Stimulated activated CD4-positive, alpha-beta T cell treated with anti-CD3 and anti-CD28 coated beads, Interleukin-1b, Interleukin-23, amount 100 ng/mL, for 24 hours (primary cell): Measurements from ENCODE around the gene RIPPLY3.
"Not testable (repeated sequence)": the region's sequence is repeated elsewhere in the genome, so short reads cannot be mapped to it uniquely, and the experiment has no call there.

Source experiments
- DNase-seq, 4 experiments: peaks; one replicate each; pipeline ENCODE4 v3.0.0-alpha.2; 2020; ENCODE audit warnings: low read depth in 4 of 4, low spot score in 1 of 4

RIPPLY3 gene

GRCh38 chr21:36980280-36981048 lies 26.0 kb upstream of the RIPPLY3 start:
- no peak for DNase-seq

GRCh38 chr21:36981049-36981391 lies 25.5 kb upstream of the RIPPLY3 start:
- DNase-seq: no peak

DNA sequence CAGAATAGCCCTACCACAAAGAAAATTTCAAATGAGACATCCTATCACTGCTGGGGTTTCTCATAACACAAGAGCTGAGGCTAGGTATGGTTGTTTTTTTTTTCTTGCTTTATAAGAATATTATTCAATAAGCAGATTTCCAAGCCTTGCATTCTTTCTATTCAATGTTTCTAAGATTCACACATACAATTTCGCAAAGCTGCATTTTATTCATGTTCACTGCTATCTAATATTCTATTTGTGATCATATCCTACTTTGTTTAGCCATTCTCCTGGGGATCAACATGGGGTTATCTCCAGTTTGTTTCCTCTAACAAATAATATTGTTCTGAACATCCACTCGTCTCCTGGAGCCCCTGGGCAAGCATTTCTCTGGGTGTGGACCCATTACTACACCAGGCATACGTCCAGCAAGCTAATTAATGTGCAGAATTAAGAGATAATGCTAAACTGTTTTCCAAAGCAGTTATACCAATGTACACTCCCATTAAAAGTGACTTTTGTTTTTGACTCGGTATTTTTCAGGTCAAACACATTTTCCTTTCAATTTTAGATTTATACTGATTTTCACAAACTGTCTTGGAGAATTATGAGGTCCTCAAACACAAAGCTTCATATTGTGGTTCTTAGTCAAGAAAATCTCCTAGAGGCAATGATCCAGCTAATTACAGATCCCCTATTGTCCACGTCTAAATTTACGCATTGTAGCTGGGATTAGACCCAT lies 24.4 kb upstream of the RIPPLY3 start:
- DNase-seq: no peak

GRCh38 chr21:36985751-36986594 lies 20.5 kb upstream of the RIPPLY3 start:
- no peak for DNase-seq

DNA sequence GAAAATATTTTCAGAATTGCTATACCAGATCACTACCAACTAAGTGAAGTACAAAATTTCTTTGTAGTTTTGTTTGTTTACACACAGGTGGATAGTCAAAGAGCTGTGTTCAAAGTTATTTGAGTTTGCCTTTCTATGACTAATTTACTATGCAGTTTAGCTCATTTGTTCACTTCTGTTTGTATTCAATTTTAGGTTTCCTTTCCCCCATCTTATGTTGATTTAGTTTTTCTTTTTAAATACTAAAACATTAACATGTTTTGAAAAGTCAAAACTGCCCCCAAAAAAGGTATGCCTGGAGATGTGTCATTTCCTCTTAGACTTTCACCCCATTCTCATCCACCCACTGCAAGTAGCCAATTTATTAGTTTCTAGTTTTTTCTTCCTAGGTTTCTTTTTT lies 18.7 kb upstream of the RIPPLY3 start:
- DNase-seq: no peak

- no peak for DNase-seq
Measured at GRCh38 chr21:36988536-36988935, 18.0 kb upstream of the RIPPLY3 start.

GRCh38 chr21:36989199-36989698 lies 17.3 kb upstream of the RIPPLY3 start:
- not testable (repeated sequence) for DNase-seq

GRCh38 chr21:36989699-36990507 lies 16.6 kb upstream of the RIPPLY3 start:
- peak; percentile 78 to 90 (median 80) for DNase-seq

DNA sequence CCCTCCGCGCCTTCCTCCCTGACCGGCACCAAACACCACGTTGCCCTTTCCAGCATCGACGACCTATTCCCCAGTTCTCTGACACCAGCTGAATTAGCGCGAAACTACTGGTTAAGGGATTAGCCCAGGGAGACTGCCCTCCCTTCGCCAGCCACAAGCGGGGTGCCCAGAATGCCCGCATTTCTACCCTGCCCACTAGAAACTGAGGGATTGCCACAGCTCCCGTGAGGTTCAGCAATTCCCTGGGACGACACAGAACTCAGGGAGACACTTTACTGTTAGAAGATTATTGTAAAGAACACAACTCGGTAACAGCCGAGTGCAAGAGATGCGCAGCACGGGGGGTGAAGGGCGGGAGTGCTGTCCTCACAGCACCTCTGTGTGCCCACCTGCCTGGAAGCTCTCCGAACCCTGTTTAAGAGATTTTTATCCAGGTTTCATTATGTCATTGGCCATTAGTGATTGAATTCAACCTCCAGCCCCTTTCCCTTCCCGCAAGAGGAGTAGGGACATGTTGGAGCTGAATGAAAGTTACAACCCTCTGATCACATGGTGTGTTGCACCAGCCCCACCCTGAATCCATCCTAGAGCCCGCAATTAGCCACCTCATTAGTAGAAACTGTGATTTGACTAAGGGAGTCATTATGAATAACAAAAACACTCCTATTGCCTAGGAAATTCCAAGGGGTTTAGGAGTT lies 15.8 kb upstream of the RIPPLY3 start:
- no peak for DNase-seq

GRCh38 chr21:36992671-36993070 lies 13.8 kb upstream of the RIPPLY3 start:
- no peak for DNase-seq

- DNase-seq: no peak
Measured at GRCh38 chr21:36994501-36995158, 11.9 kb upstream of the RIPPLY3 start.

GRCh38 chr21:36995285-36995684 lies 11.2 kb upstream of the RIPPLY3 start:
- not testable (repeated sequence) for DNase-seq

GRCh38 chr21:36999131-36999898 lies 7.2 kb upstream of the RIPPLY3 start:
- DNase-seq: no peak

DNA sequence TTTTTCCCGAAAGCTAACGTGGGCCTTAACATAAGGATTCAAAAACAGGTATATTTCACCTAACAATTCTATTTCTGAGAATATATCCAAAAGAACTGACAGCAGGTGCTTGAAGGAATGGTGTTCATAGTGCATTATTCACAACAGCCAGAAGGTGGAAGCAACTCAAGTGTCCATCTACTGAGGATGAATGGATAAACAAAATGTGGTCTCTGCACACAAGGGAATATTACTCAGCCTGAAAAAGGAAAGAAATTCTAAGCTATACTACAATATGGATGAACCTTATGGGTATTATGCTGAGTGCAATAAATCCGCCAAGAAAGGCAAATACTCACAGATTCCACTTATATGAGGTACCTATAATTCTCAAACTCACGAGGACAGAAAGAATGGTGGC lies 6.1 kb upstream of the RIPPLY3 start:
- no peak for DNase-seq

DNA sequence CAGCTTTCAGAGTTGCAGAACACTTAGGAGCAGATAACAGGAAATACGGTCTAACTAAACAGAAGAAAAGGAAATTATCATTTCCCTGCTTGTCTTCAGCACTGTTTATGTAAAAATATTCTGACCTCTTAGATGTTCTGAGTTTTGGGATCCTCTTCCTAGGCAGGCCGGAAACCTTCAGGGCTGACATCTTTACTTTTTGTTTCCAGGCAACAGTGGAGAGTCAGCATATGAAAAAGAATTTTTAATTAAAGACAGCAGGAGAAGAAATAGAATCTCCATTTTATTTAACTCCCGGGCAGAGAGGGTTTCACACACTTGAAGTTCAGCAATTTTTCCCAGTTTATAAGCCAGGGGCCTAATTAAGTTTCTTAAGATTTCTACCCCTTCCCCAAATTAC lies 5.1 kb upstream of the RIPPLY3 start:
- no peak for DNase-seq

DNA sequence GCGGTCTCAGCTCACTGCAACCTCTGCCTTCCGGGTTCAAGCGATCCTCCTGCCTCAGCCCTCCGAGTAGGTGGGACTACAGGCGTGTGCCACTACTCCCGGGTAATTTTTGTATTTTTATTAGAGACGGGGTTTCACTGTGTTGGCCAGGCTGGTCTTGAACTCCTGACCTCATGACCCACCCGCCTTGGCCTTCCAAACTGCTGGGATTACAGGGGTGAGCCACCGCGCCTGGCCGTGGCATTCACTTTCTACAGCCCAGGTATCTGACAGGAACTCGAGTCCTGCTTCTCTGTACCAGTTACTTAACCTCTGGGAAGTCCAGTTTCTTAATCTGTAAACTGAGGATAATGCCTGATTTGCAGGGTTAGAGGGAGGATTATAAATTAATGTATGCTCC lies 3.7 kb upstream of the RIPPLY3 start:
- not testable (repeated sequence) for DNase-seq

- DNase-seq: not testable (repeated sequence)
Measured at GRCh38 chr21:37003917-37004316, 2.6 kb upstream of the RIPPLY3 start.

DNA sequence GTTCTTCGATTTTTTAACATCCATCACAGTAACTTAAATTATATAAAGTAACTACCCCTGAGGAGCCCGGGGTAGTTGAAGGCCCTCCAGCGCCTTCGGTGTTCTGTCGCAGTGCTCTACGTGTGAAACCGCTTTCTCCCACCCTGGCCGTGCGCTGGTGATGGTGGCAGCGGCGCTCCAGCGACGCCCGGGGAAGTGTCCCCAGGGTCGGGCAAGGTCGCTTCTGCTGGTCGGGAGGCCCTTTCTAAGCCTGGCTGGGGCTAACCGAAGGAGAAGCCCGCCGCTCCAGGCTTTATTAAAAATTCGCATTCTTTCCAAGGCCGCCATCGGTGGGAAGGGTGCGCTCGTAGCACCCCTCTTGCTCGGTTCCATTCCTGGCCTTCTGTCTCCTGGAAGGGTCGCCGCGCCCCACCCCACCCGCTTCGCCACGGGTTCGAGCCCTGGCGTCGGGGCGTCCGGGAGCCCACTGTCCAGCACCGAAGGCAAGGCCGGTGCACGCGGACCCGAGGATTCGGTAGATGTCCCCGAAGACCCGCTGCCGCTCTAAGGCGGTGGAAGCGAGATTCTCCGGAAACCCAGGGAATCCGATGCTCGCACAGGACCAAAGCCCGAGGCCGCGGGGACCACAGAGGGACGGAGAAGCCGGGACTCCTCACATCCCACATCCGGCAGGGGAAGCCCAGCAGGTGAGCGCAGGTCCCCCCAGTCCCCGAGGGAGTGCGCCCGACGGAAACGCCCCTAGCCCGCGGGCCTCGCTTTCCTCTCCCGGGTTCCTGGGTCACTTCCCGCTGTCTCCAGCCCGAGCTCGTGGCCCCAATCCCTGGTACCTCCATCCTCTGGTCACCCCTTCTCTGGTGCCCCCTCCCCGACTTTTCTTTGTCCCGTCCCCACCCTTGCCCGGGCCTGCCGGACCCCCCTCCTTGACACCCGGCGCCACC lies 685 bp upstream of the RIPPLY3 start:
- DNase-seq: no peak
